Sigmoid colon (tissue), 7 donors: ENCODE results near the gene NMNAT3. TPM values are rescaled to one million over a fixed set of nuclear protein-coding genes. Genes with fewer than 3 reads are reported as not detected.

Source experiments
- DNase-seq: peaks from one replicate; pipeline ENCODE4 v3.0.0-alpha.2; 2019
- H3K27ac ChIP-seq, 4 donors: fragments of 200-600 bp; sonication (generic); one replicate each; pipeline ENCODE4 v1.5.1; 2016 to 2019; ENCODE audit warnings: mild to moderate bottlenecking in 1 of 4
- H3K27me3 ChIP-seq, 3 donors: fragments of 200-600 bp; sonication (generic); one replicate each; pipeline ENCODE4 v1.5.1; 2019; ENCODE audit warnings: mild to moderate bottlenecking in 1 of 3
- H3K36me3 ChIP-seq, 4 donors: fragments of 200-600 bp; sonication (generic); one replicate each; pipeline ENCODE4 v1.5.1; 2016 to 2019
- H3K4me1 ChIP-seq, 4 donors: fragments of 200-600 bp; sonication (generic); one replicate each; pipeline ENCODE4 v1.5.1; 2017 to 2019
- H3K4me3 ChIP-seq, 4 donors: fragments of 200-600 bp; sonication (generic); one replicate each; pipeline ENCODE4 v1.5.1; 2017 to 2019; ENCODE audit warnings: mild to moderate bottlenecking in 2 of 4, moderate library complexity in 1 of 4
- H3K9me3 ChIP-seq, 4 donors: fragments of 200-600 bp in 3 of 4; sonication (generic) in 3 of 4; one replicate each; pipeline versions ENCODE4 v1.5.1 to v1.6.1; 2013 to 2019
- CTCF ChIP-seq, 4 experiments: fragments of 450-650 bp in 3 of 4; fragments of 200-600 bp in 1 of 4; IDR thresholded peaks; one replicate each; pipeline ENCODE4 v1.5.1; 2016 to 2019; ENCODE audit warnings: antibody characterized with exemption in 4 of 4, mild to moderate bottlenecking in 3 of 4, moderate library complexity in 2 of 4
- EP300 ChIP-seq, 4 donors: sonication (generic); formaldehyde crosslinking; IDR thresholded peaks; one replicate each; pipeline ENCODE4 v1.6.1; 2017; ENCODE audit warnings: antibody characterized with exemption in 4 of 4
- POLR2A ChIP-seq, 2 donors: fragments of 450-650 bp; IDR thresholded peaks; one replicate each; pipeline ENCODE4 v1.6.1; 2016; ENCODE audit warnings: antibody characterized with exemption in 2 of 2, mild to moderate bottlenecking in 2 of 2, moderate library complexity in 2 of 2
- POLR2AphosphoS5 ChIP-seq, 4 donors: sonication (generic); formaldehyde crosslinking; IDR thresholded peaks; one replicate each; pipeline ENCODE4 v1.6.1; 2017; ENCODE audit warnings: antibody characterized with exemption in 4 of 4
- WGBS, 2 donors: extraction: QIAGEN DNeasy Blood & Tissue Kit; methylation state at CpG; one replicate each; pipeline ENCODE4 v1.1.7; 2013; 5-methylcytosine and 5-hydroxymethylcytosine counted together
- intact Hi-C: fragments of 100-400 bp; cut with DNase I; formaldehyde crosslinking; loops from one replicate; pipeline ENCODE4 v1.15.1; 2023
- polyA plus RNA-seq, 3 donors: library from polyadenylated mRNA; stranded (reverse); fragments of 200-250 nt; gene quantifications; one replicate each; pipeline ENCODE4 v1.2.3, GENCODE V29; 2013
- total RNA-seq, 4 donors: library from RNA; depleted of rRNA; stranded (reverse); fragments of >200 nt; gene quantifications; one replicate each; pipeline ENCODE4 v1.1.0, GENCODE V29; 2016
- donor health status: healthy with polysubstance abuse.
- donor health status: Bipolar disorder and iron deficiency.
- donor health status: healthy.

The NMNAT3 gene
- total and polyA plus RNA-seq, 7 donors: 3.4 to 24.6 (median 10.0) TPM

GRCh38 chr3:139571711-139572110 is 106.1 kb downstream of the NMNAT3 start:
- no peak for DNase-seq
- Histone ChIP-seq H3K27ac (no peak overlapping the region), H3K36me3 (peaks cover 0 to 6% (median 0%) of the 10 kb centered on the region in 4 donors), H3K4me1 (peaks cover 0 to 10% (median 4%) of the 10 kb centered on the region in 4 donors), H3K27me3 (no peaks in the 10 kb centered on the region), H3K4me3 (no peak overlapping the region), H3K9me3 (no peaks in the 10 kb centered on the region)
- WGBS, 2 donors: 82 to 95% methylated on average over 1 of the region's 1 CpG
- intact Hi-C loops: no loop called here
- no peak for TF ChIP-seq POLR2AphosphoS5 (IDR thresholded peaks at IDR 0.05)
- TF ChIP-seq CTCF (IDR thresholded peaks at IDR 0.05): no peak
- TF ChIP-seq EP300 (IDR thresholded peaks at IDR 0.05): no peak
- no peak for TF ChIP-seq POLR2A (IDR thresholded peaks at IDR 0.05)

- H3K27ac ChIP-seq: no peak overlapping the region
- DNase-seq: no peak
- no peak for TF ChIP-seq EP300 (IDR thresholded peaks at IDR 0.05)
- TF ChIP-seq POLR2A (IDR thresholded peaks at IDR 0.05): no peak
- H3K27me3 ChIP-seq: no peaks in the 10 kb centered on the region
- H3K36me3 ChIP-seq: no peaks in the 10 kb centered on the region
- H3K4me3 ChIP-seq: no peak overlapping the region
- intact Hi-C loops: loop anchor here (5.0 kb wide), 1 partner anchor 137 kb away; no protein-coding TSS in a partner anchor
- 86 to 91% methylated on average over 5 of the region's 5 CpGs for WGBS, 2 donors
- no peaks in the 10 kb centered on the region for H3K9me3 ChIP-seq
- H3K4me1 ChIP-seq: no peaks in the 10 kb centered on the region
Measured at GRCh38 chr3:139564294-139564861, 113.4 kb downstream of the NMNAT3 start.

- no peak overlapping the region for H3K4me3 ChIP-seq
- no peaks in the 10 kb centered on the region for H3K36me3 ChIP-seq
- no peak for TF ChIP-seq EP300 (IDR thresholded peaks at IDR 0.05)
- no peak for TF ChIP-seq POLR2AphosphoS5 (IDR thresholded peaks at IDR 0.05)
- no peak for TF ChIP-seq POLR2A (IDR thresholded peaks at IDR 0.05)
- peak in 3 of 4 experiments; percentile 44 to 47 (median 46) for TF ChIP-seq CTCF (IDR thresholded peaks at IDR 0.05)
- no peaks in the 10 kb centered on the region for H3K9me3 ChIP-seq
- H3K27ac ChIP-seq: no peak overlapping the region
- WGBS, 2 donors: 52 to 63% methylated on average over 1 of the region's 1 CpG
- intact Hi-C loops: loop anchor here (5.0 kb wide), 1 partner anchor 135 kb away; no protein-coding TSS in a partner anchor
- no peaks in the 10 kb centered on the region for H3K27me3 ChIP-seq
- no peak for DNase-seq
- H3K4me1 ChIP-seq: no peaks in the 10 kb centered on the region
Measured at GRCh38 chr3:139561959-139562676, 115.7 kb downstream of the NMNAT3 start.

GRCh38 chr3:139561255-139561817 is 116.4 kb downstream of the NMNAT3 start:
- TF ChIP-seq CTCF (IDR thresholded peaks at IDR 0.05) (no peak), POLR2A (IDR thresholded peaks at IDR 0.05) (no peak), EP300 (IDR thresholded peaks at IDR 0.05) (no peak), POLR2AphosphoS5 (IDR thresholded peaks at IDR 0.05) (no peak)
- H3K9me3 ChIP-seq: no peaks in the 10 kb centered on the region
- intact Hi-C loops: loop anchor here (5.0 kb wide), 1 partner anchor 134 kb away; no protein-coding TSS in a partner anchor
- no peaks in the 10 kb centered on the region for H3K4me1 ChIP-seq
- H3K27ac ChIP-seq: no peak overlapping the region
- H3K36me3 ChIP-seq: no peaks in the 10 kb centered on the region
- no peak for DNase-seq
- 81 to 88% methylated on average over 7 of the region's 7 CpGs for WGBS, 2 donors
- H3K27me3 ChIP-seq: no peaks in the 10 kb centered on the region
- no peak overlapping the region for H3K4me3 ChIP-seq

GRCh38 chr3:139560411-139560810 is 117.4 kb downstream of the NMNAT3 start:
- Histone ChIP-seq H3K27ac (no peak overlapping the region), H3K9me3 (no peaks in the 10 kb centered on the region), H3K27me3 (no peaks in the 10 kb centered on the region), H3K4me3 (no peak overlapping the region), H3K4me1 (no peaks in the 10 kb centered on the region), H3K36me3 (no peaks in the 10 kb centered on the region)
- no peak for DNase-seq
- WGBS, 2 donors: 87 to 90% methylated on average over 3 of the region's 3 CpGs
- intact Hi-C loops: loop anchor here (5.0 kb wide), 1 partner anchor 133 kb away; no protein-coding TSS in a partner anchor
- TF ChIP-seq POLR2A (IDR thresholded peaks at IDR 0.05) (no peak), CTCF (IDR thresholded peaks at IDR 0.05) (no peak), EP300 (IDR thresholded peaks at IDR 0.05) (no peak), POLR2AphosphoS5 (IDR thresholded peaks at IDR 0.05) (no peak)
